Measurements from ENCODE around the gene VPS16. TPM values are rescaled to one million over a fixed set of nuclear protein-coding genes. Genes with fewer than 3 reads are reported as not detected.
A peak's percentile ranks its signal among the peaks of the same experiment; 100 is the strongest.

VPS16 gene
- total and polyA plus RNA-seq, 2 of the 13 experiments (the other 11 are each of a cell fraction or from before 2014, with no cell fraction given) = 34.2 to 35.4 TPM

DNA sequence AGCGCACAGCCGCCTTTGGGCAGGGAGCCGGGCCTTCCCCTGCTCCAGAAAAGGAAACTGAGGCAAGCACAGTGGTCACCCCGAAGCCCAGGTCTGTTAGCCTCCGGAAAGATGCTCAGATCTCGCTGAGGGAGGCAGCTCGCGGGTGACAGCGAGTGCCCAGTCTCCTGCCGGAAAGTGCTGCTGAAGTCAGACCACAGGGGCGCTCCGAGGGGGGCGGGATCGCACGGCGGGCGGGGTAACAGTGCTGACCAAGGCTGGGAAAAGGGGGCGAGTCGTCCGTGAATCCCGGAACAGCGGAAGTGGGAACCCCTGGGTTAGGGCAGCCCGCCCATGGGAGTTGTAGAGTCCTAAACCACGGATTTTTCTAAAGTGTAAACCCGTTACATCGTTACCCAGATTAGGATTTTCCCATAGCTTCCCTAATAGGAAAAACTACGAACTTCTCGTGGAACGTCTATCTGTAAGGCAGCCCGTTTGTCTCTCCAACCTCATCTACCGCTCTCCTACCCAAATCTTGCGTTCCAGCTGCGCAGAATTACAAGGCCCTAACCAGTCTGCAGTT, 504 bp downstream of the VPS16 start (continued):
- TF ChIP-seq ZBTB7A (CRISPR knock-in tag; IDR thresholded peaks at IDR 0.05) (peak; percentile 69; the same call in 1 of the 2 replicates), ELF1 (CRISPR knock-in tag; IDR thresholded peaks at IDR 0.05) (peak; percentile 74), HNRNPLL (IDR thresholded peaks at IDR 0.05; ENCODE audit: low read depth, low read length, poor library complexity, severe bottlenecking) (peak; percentile 88), ETV5 (CRISPR knock-in tag; IDR thresholded peaks at IDR 0.05; ENCODE audit: borderline replicate concordance) (peak; percentile 60; the same call in 1 of the 2 replicates), ZMYM3 (CRISPR knock-in tag; IDR thresholded peaks at IDR 0.05) (peak; percentile 64), CAMTA2 (CRISPR knock-in tag; IDR thresholded peaks at IDR 0.05; ENCODE audit: borderline replicate concordance) (peak; percentile 82; the same call in 1 of the 2 replicates), TGIF2 (CRISPR knock-in tag; IDR thresholded peaks at IDR 0.05) (0 out of 2 replicates have a peak, but pooled peaks have one; percentile 0), ZKSCAN8 (CRISPR knock-in tag; IDR thresholded peaks at IDR 0.05; ENCODE audit: borderline replicate concordance) (no peak; the same call in 1 of the 2 replicates), AKAP8 (CRISPR knock-in tag; IDR thresholded peaks at IDR 0.05) (peak; percentile 71; the same call in 1 of the 2 replicates), HDAC1 (CRISPR knock-in tag; IDR thresholded peaks at IDR 0.05) (peak; percentile 62), SNAI1 (CRISPR knock-in tag; IDR thresholded peaks at IDR 0.05; ENCODE audit: borderline replicate concordance) (peak; percentile 26; the same call in 1 of the 2 replicates), AGO1 (IDR thresholded peaks at IDR 0.05; ENCODE audit: low read depth, low read length, poor library complexity, severe bottlenecking) (peak; percentile 11), ZNF879 (CRISPR knock-in tag; IDR thresholded peaks at IDR 0.05) (peak; percentile 37; the same call in 1 of the 2 replicates), ZSCAN29 (CRISPR knock-in tag; conservative IDR thresholded peaks at IDR 0.05) (0 out of 2 replicates have a peak, but pooled peaks have one; percentile 52), ZNF629 (CRISPR knock-in tag; conservative IDR thresholded peaks at IDR 0.05) (peak; percentile 50; the same call in 1 of the 2 replicates)
- TF ChIP-seq, protein P1, sequence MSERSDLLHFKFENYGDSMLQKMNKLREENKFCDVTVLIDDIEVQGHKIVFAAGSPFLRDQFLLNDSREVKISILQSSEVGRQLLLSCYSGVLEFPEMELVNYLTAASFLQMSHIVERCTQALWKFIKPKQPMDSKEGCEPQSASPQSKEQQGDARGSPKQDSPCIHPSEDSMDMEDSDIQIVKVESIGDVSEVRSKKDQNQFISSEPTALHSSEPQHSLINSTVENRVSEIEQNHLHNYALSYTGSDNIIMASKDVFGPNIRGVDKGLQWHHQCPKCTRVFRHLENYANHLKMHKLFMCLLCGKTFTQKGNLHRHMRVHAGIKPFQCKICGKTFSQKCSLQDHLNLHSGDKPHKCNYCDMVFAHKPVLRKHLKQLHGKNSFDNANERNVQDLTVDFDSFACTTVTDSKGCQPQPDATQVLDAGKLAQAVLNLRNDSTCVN (CRISPR knock-in tag; IDR thresholded peaks at IDR 0.05; ENCODE audit: borderline replicate concordance) = no peak
- TF ChIP-seq, protein P2, sequence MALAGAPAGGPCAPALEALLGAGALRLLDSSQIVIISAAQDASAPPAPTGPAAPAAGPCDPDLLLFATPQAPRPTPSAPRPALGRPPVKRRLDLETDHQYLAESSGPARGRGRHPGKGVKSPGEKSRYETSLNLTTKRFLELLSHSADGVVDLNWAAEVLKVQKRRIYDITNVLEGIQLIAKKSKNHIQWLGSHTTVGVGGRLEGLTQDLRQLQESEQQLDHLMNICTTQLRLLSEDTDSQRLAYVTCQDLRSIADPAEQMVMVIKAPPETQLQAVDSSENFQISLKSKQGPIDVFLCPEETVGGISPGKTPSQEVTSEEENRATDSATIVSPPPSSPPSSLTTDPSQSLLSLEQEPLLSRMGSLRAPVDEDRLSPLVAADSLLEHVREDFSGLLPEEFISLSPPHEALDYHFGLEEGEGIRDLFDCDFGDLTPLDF (CRISPR knock-in tag; IDR thresholded peaks at IDR 0.05) = peak; percentile 14; the same call in 1 of the 2 replicates
- TF ChIP-seq, protein P3, sequence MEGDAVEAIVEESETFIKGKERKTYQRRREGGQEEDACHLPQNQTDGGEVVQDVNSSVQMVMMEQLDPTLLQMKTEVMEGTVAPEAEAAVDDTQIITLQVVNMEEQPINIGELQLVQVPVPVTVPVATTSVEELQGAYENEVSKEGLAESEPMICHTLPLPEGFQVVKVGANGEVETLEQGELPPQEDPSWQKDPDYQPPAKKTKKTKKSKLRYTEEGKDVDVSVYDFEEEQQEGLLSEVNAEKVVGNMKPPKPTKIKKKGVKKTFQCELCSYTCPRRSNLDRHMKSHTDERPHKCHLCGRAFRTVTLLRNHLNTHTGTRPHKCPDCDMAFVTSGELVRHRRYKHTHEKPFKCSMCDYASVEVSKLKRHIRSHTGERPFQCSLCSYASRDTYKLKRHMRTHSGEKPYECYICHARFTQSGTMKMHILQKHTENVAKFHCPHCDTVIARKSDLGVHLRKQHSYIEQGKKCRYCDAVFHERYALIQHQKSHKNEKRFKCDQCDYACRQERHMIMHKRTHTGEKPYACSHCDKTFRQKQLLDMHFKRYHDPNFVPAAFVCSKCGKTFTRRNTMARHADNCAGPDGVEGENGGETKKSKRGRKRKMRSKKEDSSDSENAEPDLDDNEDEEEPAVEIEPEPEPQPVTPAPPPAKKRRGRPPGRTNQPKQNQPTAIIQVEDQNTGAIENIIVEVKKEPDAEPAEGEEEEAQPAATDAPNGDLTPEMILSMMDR (CRISPR knock-in tag; IDR thresholded peaks at IDR 0.05) = peak; percentile 28
- TF ChIP-seq, protein P4, sequence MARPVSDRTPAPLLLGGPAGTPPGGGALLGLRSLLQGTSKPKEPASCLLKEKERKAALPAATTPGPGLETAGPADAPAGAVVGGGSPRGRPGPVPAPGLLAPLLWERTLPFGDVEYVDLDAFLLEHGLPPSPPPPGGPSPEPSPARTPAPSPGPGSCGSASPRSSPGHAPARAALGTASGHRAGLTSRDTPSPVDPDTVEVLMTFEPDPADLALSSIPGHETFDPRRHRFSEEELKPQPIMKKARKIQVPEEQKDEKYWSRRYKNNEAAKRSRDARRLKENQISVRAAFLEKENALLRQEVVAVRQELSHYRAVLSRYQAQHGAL (CRISPR knock-in tag; IDR thresholded peaks at IDR 0.05; ENCODE audit: not compliant biosample characterization) = peak; percentile 80
- TF ChIP-seq, protein P5, sequence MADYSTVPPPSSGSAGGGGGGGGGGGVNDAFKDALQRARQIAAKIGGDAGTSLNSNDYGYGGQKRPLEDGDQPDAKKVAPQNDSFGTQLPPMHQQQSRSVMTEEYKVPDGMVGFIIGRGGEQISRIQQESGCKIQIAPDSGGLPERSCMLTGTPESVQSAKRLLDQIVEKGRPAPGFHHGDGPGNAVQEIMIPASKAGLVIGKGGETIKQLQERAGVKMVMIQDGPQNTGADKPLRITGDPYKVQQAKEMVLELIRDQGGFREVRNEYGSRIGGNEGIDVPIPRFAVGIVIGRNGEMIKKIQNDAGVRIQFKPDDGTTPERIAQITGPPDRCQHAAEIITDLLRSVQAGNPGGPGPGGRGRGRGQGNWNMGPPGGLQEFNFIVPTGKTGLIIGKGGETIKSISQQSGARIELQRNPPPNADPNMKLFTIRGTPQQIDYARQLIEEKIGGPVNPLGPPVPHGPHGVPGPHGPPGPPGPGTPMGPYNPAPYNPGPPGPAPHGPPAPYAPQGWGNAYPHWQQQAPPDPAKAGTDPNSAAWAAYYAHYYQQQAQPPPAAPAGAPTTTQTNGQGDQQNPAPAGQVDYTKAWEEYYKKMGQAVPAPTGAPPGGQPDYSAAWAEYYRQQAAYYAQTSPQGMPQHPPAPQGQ (CRISPR knock-in tag; IDR thresholded peaks at IDR 0.05; ENCODE audit: borderline replicate concordance) = peak; percentile 20; the same call in 1 of the 2 replicates

Measured in HepG2 (cell line).